Activated CD8-positive, alpha-beta memory T cell treated with anti-CD3 and anti-CD28 coated beads for 36 hours (primary cell): ENCODE results near the gene BRIX1. TPM values are rescaled to one million over a fixed set of nuclear protein-coding genes. Genes with fewer than 3 reads are reported as not detected.
"Not testable (repeated sequence)": the region's sequence is repeated elsewhere in the genome, so short reads cannot be mapped to it uniquely, and the experiment has no call there.

Experiments
- CTCF ChIA-PET: fragments of 350-600 bp; sonication (Branson Sonifier 250); formaldehyde crosslinking; loops from one replicate; lab custom pipeline; 2021; ENCODE audit warnings: antibody characterized with exemption; lab: Charles Lee
- POLR2A ChIA-PET: fragments of 350-600 bp; sonication (Branson Sonifier 250); formaldehyde crosslinking; loops from one replicate; lab custom pipeline; 2021; ENCODE audit warnings: antibody characterized with exemption; lab: Charles Lee
- total RNA-seq, 2 experiments: library from RNA; stranded (reverse); gene quantifications; one replicate each; pipeline ENCODE4 v1.2.3, GENCODE V29; 2021

BRIX1 gene
- total RNA-seq, 2 experiments from 2014 or later, result 106 to 111 TPM

- ChIA-PET CTCF (no interaction called here), POLR2A (interaction anchor here (4.2 kb wide), 1 partner anchor 15 kb away, joined by 73 read pairs; the partner anchor contains the start of genes BRIX1 and RAD1)
Measured at GRCh38 chr5:34930870-34931269, 15.4 kb downstream of the BRIX1 start.

GRCh38 chr5:34932947-34933346 lies 17.4 kb downstream of the BRIX1 start:
- ChIA-PET CTCF (interaction anchor here (1.1 kb wide), 1 partner anchor 18 kb away, joined by 4 read pairs; the partner anchor contains the start of gene RAD1), POLR2A (no interaction called here)

GRCh38 chr5:34941936-34942335 lies 26.4 kb downstream of the BRIX1 start:
- CTCF ChIA-PET, result interaction anchor here (0.7 kb wide), 1 partner anchor 43 kb away, joined by 4 read pairs; no protein-coding TSS in a partner anchor
- POLR2A ChIA-PET, result no interaction called here

- POLR2A ChIA-PET, result no interaction called here
- CTCF ChIA-PET, result no interaction called here
Measured at GRCh38 chr5:34944044-34944443, 28.5 kb downstream of the BRIX1 start.

- POLR2A ChIA-PET, result no interaction called here
Measured at GRCh38 chr5:34944460-34945047, 29.0 kb downstream of the BRIX1 start.

GRCh38 chr5:34957321-34957720 lies 41.8 kb downstream of the BRIX1 start:
- POLR2A ChIA-PET, result no interaction called here

More at GRCh38 chr5:34944460-34945047, 29.0 kb downstream of the BRIX1 start:
- CTCF ChIA-PET, result no interaction called here

GRCh38 chr5:34957857-34958690 lies 42.6 kb downstream of the BRIX1 start:
- CTCF ChIA-PET, result no interaction called here
- POLR2A ChIA-PET, result no interaction called here

More at GRCh38 chr5:34957321-34957720, 41.8 kb downstream of the BRIX1 start:
- CTCF ChIA-PET, result no interaction called here

- POLR2A ChIA-PET, result no interaction called here
- CTCF ChIA-PET, result no interaction called here
Measured at GRCh38 chr5:34959323-34959722, 43.8 kb downstream of the BRIX1 start.

- ChIA-PET CTCF (no interaction called here), POLR2A (interaction anchor here (0.6 kb wide), 1 partner anchor 33 kb away, joined by 5 read pairs; no protein-coding TSS in a partner anchor)
Measured at GRCh38 chr5:34967540-34967939, 52.0 kb downstream of the BRIX1 start.

- ChIA-PET POLR2A (no interaction called here), CTCF (no interaction called here)
Measured at GRCh38 chr5:34968258-34968657, 52.7 kb downstream of the BRIX1 start.

- POLR2A ChIA-PET, result no interaction called here
- CTCF ChIA-PET, result no interaction called here
Measured at GRCh38 chr5:34970552-34970951, 55.0 kb downstream of the BRIX1 start.

- CTCF ChIA-PET, POLR2A ChIA-PET: not testable (repeated sequence)
Measured at GRCh38 chr5:34971655-34972054, 56.1 kb downstream of the BRIX1 start.

Other genes with a start within 250 kb of the BRIX1 start
- under 1 TPM; 0.25 to 0.57 TPM for gene TTC23L, start 76.5 kb upstream of the BRIX1 start, total RNA-seq
- gene RAD1, start 207 bp upstream of the BRIX1 start, total RNA-seq, result 10 to 100 TPM; 48.2 to 49.0 TPM
- 10 to 100 TPM; 59.6 to 61.7 TPM for gene DNAJC21, start 13.8 kb downstream of the BRIX1 start, total RNA-seq
- gene AGXT2, start 132.2 kb downstream of the BRIX1 start, total RNA-seq, result not detected